ENCODE measurements around the gene GPANK1.

GRCh38 chr6:31631209-31631608 lies 33.6 kb downstream of the GPANK1 start:
- TF ChIP-seq GATA3 (IDR thresholded peaks at IDR 0.05; ENCODE audit: low read depth, low read length) (no peak), GATA2 (IDR thresholded peaks at IDR 0.05; ENCODE audit: low read depth, low read length) (no peak)
